OCI-LY7 (cell line): ENCODE results near the gene ADAMTS2. TPM values are rescaled to one million over a fixed set of nuclear protein-coding genes. Genes with fewer than 3 reads are reported as not detected.

Experiments
- BruUV-seq: library from RNA; stranded (reverse); fragments of 400-500 nt; replicated peaks from 2 replicates; lab custom pipeline; 2021; lab: Mats Ljungman, UMichigan
- CTCF ChIA-PET: fragments of 300-600 bp; sonication (Branson Sonifier 250); formaldehyde crosslinking; loops from one replicate; lab custom pipeline; 2022; ENCODE audit warnings: antibody characterized with exemption; ENCODE audit not compliant: unreplicated experiment; lab: Charles Lee
- POLR2A ChIA-PET: fragments of 300-600 bp; sonication (Branson Sonifier 250); formaldehyde crosslinking; loops from one replicate; lab custom pipeline; 2022; ENCODE audit warnings: antibody characterized with exemption; lab: Charles Lee
- DNase-seq: peaks from one replicate; pipeline ENCODE4 v3.0.0-alpha.2; 2015; ENCODE audit warnings: low spot score
- H2AFZ ChIP-seq: fragments of 200-600 bp; sonication (generic), shearing (Covaris generic); 2 replicates; pipeline ENCODE4 v1.6.1; 2014; ENCODE audit warnings: mild to moderate bottlenecking, antibody characterized with exemption, low read length, moderate library complexity
- H3K27ac ChIP-seq: fragments of 200-600 bp; sonication (generic); 2 replicates; pipeline ENCODE4 v1.5.1; 2014; ENCODE audit warnings: mixed run types, low read depth, mild to moderate bottlenecking, moderate library complexity, low read length, inconsistent platforms; ENCODE audit not compliant: poor library complexity, severe bottlenecking
- H3K36me3 ChIP-seq: fragments of 200-600 bp; sonication (generic); 2 replicates; pipeline ENCODE4 v1.6.1; 2014; ENCODE audit warnings: mild to moderate bottlenecking, antibody characterized with exemption, low read length, moderate library complexity, mixed read lengths; ENCODE audit not compliant: insufficient read depth
- H3K4me1 ChIP-seq: fragments of 200-600 bp; sonication (generic); 2 replicates; pipeline ENCODE4 v1.5.1; 2014; ENCODE audit warnings: mild to moderate bottlenecking, low read length; ENCODE audit not compliant: insufficient read depth, poor library complexity, severe bottlenecking
- H3K4me2 ChIP-seq: fragments of 200-600 bp; sonication (generic); 2 replicates; pipeline ENCODE4 v1.6.1; 2014; ENCODE audit warnings: mild to moderate bottlenecking, low read length
- H3K4me3 ChIP-seq: fragments of 200-600 bp; sonication (generic); 2 replicates; pipeline ENCODE4 v1.5.1; 2014; ENCODE audit warnings: mild to moderate bottlenecking, low read depth, low read length; ENCODE audit not compliant: poor library complexity, severe bottlenecking
- H3K79me2 ChIP-seq: fragments of 200-600 bp; sonication (generic); 2 replicates; pipeline ENCODE4 v1.6.1; 2016; ENCODE audit warnings: low read depth, mild to moderate bottlenecking, low read length, moderate library complexity, mixed read lengths; ENCODE audit not compliant: insufficient read depth
- H3K9me2 ChIP-seq: fragments of 200-600 bp; sonication (generic); 2 replicates; pipeline ENCODE4 v1.6.1; 2016; ENCODE audit warnings: mild to moderate bottlenecking, low read length, mixed read lengths; ENCODE audit not compliant: insufficient read depth
- H3K9me3 ChIP-seq: fragments of 200-600 bp; sonication (generic); 2 replicates; pipeline ENCODE4 v1.6.1; 2014; ENCODE audit warnings: mild to moderate bottlenecking, mixed run types, low read length, mixed read lengths
- H4K20me1 ChIP-seq: fragments of 200-600 bp; sonication (generic); 2 replicates; pipeline ENCODE4 v1.6.1; 2014; ENCODE audit warnings: mild to moderate bottlenecking, antibody characterized with exemption, low read length, moderate library complexity, mixed read lengths; ENCODE audit not compliant: insufficient read depth
- CTCF ChIP-seq: fragments of 200-600 bp; sonication (generic); conservative IDR thresholded peaks from 2 replicates; pipeline ENCODE4 v1.5.1; 2014; ENCODE audit warnings: mild to moderate bottlenecking, antibody characterized with exemption, low read length, moderate library complexity, mixed read lengths
- EZH2phosphoT487 ChIP-seq: fragments of 200-600 bp; sonication (generic); IDR thresholded peaks from 2 replicates; pipeline ENCODE4 v1.6.1; 2018; ENCODE audit warnings: low read depth, borderline replicate concordance, mild to moderate bottlenecking, mixed run types, antibody characterized with exemption, low read length, moderate library complexity, mixed read lengths
- intact Hi-C: fragments of 100-400 bp; cut with micrococcal nuclease; formaldehyde crosslinking; loops from one replicate; pipeline ENCODE4 v1.10.0; 2022; ENCODE audit not compliant: unreplicated experiment
- total RNA-seq, 2 experiments: library from RNA; depleted of rRNA in 1 of 2; stranded (reverse); fragments of >200 nt in 1 of 2; shearing (Covaris generic) in 1 of 2; gene quantifications; 2 replicates each; pipeline ENCODE4 v1.2.3, GENCODE V29; 2014 to 2022

The ADAMTS2 gene
- total RNA-seq, 2 experiments from 2014 or later: not detected

GRCh38 chr5:179180061-179180610 is 165.1 kb downstream of the ADAMTS2 start:
- intact Hi-C loops: no loop called here

GRCh38 chr5:179177711-179178575 is 167.3 kb downstream of the ADAMTS2 start:
- H3K4me3 ChIP-seq: no peak overlapping the region
- no peaks in the 10 kb centered on the region for H3K4me1 ChIP-seq
- H3K9me2 ChIP-seq: no peaks in the 10 kb centered on the region
- no TSS peak for BruUV-seq
- ChIA-PET CTCF (no interaction called here), POLR2A (interaction anchor here (0.7 kb wide), 1 partner anchor 83 kb away, joined by 3 read pairs; no protein-coding TSS in a partner anchor)
- intact Hi-C loops: no loop called here
- no peaks in the 10 kb centered on the region for H3K79me2 ChIP-seq
- no peak overlapping the region for H2AFZ ChIP-seq
- TF ChIP-seq CTCF (no peak), EZH2phosphoT487 (no peak)
- no peak overlapping the region for H3K4me2 ChIP-seq
- no peaks in the 10 kb centered on the region for H3K9me3 ChIP-seq
- H4K20me1 ChIP-seq: no peaks in the 10 kb centered on the region
- no peak for DNase-seq
- H3K27ac ChIP-seq: no peak overlapping the region
- H3K36me3 ChIP-seq: no peaks in the 10 kb centered on the region

More at GRCh38 chr5:179180061-179180610, 165.1 kb downstream of the ADAMTS2 start:
- TF ChIP-seq CTCF (no peak), EZH2phosphoT487 (no peak)
- ChIA-PET POLR2A (no interaction called here), CTCF (no interaction called here)
- no peak overlapping the region for H3K4me3 ChIP-seq
- no peaks in the 10 kb centered on the region for H3K9me3 ChIP-seq
- no TSS peak for BruUV-seq
- H4K20me1 ChIP-seq: no peaks in the 10 kb centered on the region
- no peak overlapping the region for H3K4me2 ChIP-seq
- H3K79me2 ChIP-seq: no peaks in the 10 kb centered on the region
- H3K36me3 ChIP-seq: no peaks in the 10 kb centered on the region
- no peak overlapping the region for H2AFZ ChIP-seq
- no peak for DNase-seq
- no peak overlapping the region for H3K27ac ChIP-seq
- no peaks in the 10 kb centered on the region for H3K9me2 ChIP-seq
- no peaks in the 10 kb centered on the region for H3K4me1 ChIP-seq
